PC-9 (cell line): ENCODE data around the gene CAPN9.

Source experiments
- EZH2 ChIP-seq: fragments of 200-600 bp; sonication (generic); IDR thresholded peaks from 2 replicates; pipeline ENCODE4 v1.8.0; 2017; ENCODE audit warnings: antibody characterized with exemption, low read depth
- TF ChIP-seq, protein P1 (sequence below): fragments of 200-600 bp; sonication (generic); conservative IDR thresholded peaks from 2 replicates; pipeline ENCODE4 v1.6.1; 2017; ENCODE audit warnings: mixed run types, antibody characterized with exemption, mild to moderate bottlenecking, moderate library complexity

- TF ChIP-seq, protein P1, sequence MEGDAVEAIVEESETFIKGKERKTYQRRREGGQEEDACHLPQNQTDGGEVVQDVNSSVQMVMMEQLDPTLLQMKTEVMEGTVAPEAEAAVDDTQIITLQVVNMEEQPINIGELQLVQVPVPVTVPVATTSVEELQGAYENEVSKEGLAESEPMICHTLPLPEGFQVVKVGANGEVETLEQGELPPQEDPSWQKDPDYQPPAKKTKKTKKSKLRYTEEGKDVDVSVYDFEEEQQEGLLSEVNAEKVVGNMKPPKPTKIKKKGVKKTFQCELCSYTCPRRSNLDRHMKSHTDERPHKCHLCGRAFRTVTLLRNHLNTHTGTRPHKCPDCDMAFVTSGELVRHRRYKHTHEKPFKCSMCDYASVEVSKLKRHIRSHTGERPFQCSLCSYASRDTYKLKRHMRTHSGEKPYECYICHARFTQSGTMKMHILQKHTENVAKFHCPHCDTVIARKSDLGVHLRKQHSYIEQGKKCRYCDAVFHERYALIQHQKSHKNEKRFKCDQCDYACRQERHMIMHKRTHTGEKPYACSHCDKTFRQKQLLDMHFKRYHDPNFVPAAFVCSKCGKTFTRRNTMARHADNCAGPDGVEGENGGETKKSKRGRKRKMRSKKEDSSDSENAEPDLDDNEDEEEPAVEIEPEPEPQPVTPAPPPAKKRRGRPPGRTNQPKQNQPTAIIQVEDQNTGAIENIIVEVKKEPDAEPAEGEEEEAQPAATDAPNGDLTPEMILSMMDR: no peak
- TF ChIP-seq EZH2: no peak
Measured at GRCh38 chr1:230820568-230820967, 73.4 kb downstream of the CAPN9 start.
